Duodenal mucosa (tissue), 2 donors: ENCODE results near the gene CCDC77.

Experiments
- H3K27ac ChIP-seq: one replicate; pipeline ENCODE4 v1.7.0; 2013; ENCODE audit warnings: low read depth, low read length
- H3K27me3 ChIP-seq, 2 donors: one replicate each; pipeline ENCODE4 v1.7.0; 2013; ENCODE audit warnings: low read length in 2 of 2, control low read depth in 1 of 2; ENCODE audit not compliant: insufficient read depth in 2 of 2, control insufficient read depth in 1 of 2
- H3K36me3 ChIP-seq, 2 donors: one replicate each; pipeline ENCODE4 v1.7.0; 2013; ENCODE audit warnings: low read length in 2 of 2, control low read depth in 1 of 2; ENCODE audit not compliant: insufficient read depth in 2 of 2, control insufficient read depth in 1 of 2
- H3K4me1 ChIP-seq, 2 donors: one replicate each; pipeline ENCODE4 v1.7.0; 2013; ENCODE audit warnings: low read length in 2 of 2, control low read depth in 1 of 2; ENCODE audit not compliant: insufficient read depth in 2 of 2, control insufficient read depth in 1 of 2
- H3K4me3 ChIP-seq, 2 donors: one replicate each; pipeline ENCODE4 v1.7.0; 2013; ENCODE audit warnings: low read length in 2 of 2, low read depth in 1 of 2
- H3K9ac ChIP-seq, 2 donors: one replicate each; pipeline ENCODE4 v1.7.0; 2013; ENCODE audit warnings: low read length in 2 of 2, low read depth in 1 of 2
- H3K9me3 ChIP-seq, 2 donors: one replicate each; pipeline ENCODE4 v1.7.0; 2013; ENCODE audit warnings: low read length in 2 of 2, control low read depth in 1 of 2; ENCODE audit not compliant: control insufficient read depth in 1 of 2

Gene CCDC77

GRCh38 chr12:450438-450837 lies 49.0 kb downstream of the CCDC77 start:
- Histone ChIP-seq H3K36me3 (no peaks in the 10 kb centered on the region), H3K9ac (no peak overlapping the region), H3K4me1 (peaks cover 8 to 19% of the 10 kb centered on the region in 2 donors), H3K4me3 (no peak overlapping the region), H3K27ac (no peak overlapping the region), H3K9me3 (no peaks in the 10 kb centered on the region), H3K27me3 (no peaks in the 10 kb centered on the region)

DNA sequence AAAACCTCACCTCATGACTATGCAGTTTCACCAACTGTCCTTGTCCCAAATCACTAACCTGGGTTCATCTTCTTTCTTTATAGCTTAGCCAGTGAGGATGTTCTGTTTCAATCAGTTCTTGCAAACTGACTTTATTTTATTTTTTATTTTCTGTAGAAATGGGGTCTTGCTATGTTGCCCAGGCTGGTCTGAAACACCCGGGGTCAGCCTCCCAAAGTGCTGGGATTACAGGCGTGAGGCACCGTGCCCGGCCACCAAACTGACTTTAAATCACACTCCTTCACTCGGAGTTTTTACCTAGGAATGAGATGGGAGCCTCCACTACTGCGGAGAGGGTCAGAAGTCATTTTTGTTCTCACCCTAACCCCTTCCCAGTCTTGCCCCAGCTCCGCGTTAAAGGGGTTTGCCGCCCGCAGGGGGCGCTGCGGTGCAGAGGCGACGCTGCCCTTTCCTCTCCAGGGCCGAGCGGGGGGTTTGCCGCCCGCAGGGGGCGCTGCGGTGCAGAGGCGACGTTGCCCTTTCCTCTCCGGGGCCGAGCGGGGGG lies 51.3 kb downstream of the CCDC77 start:
- Histone ChIP-seq H3K36me3 (no peaks in the 10 kb centered on the region), H3K27me3 (peaks cover under 1 to 6% of the 10 kb centered on the region in 2 donors), H3K4me1 (peaks cover 8 to 19% of the 10 kb centered on the region in 2 donors), H3K9me3 (no peaks in the 10 kb centered on the region), H3K4me3 (no peak overlapping the region), H3K9ac (no peak overlapping the region), H3K27ac (no peak overlapping the region)

GRCh38 chr12:454833-455232 lies 53.4 kb downstream of the CCDC77 start:
- Histone ChIP-seq H3K27ac (no peak overlapping the region), H3K4me1 (peaks cover 14 to 17% of the 10 kb centered on the region in 2 donors), H3K27me3 (peaks cover 6 to 23% of the 10 kb centered on the region in 2 donors)

GRCh38 chr12:455821-456220 lies 54.4 kb downstream of the CCDC77 start:
- Histone ChIP-seq H3K9ac (no peak overlapping the region), H3K4me1 (peaks cover 11 to 16% of the 10 kb centered on the region in 2 donors), H3K36me3 (no peaks in the 10 kb centered on the region), H3K4me3 (no peak overlapping the region), H3K27me3 (peaks cover 6 to 24% of the 10 kb centered on the region in 2 donors), H3K9me3 (no peaks in the 10 kb centered on the region), H3K27ac (no peak overlapping the region)

More at GRCh38 chr12:454833-455232, 53.4 kb downstream of the CCDC77 start:
- Histone ChIP-seq H3K9me3 (no peaks in the 10 kb centered on the region), H3K36me3 (no peaks in the 10 kb centered on the region), H3K4me3 (no peak overlapping the region), H3K9ac (no peak overlapping the region)

DNA sequence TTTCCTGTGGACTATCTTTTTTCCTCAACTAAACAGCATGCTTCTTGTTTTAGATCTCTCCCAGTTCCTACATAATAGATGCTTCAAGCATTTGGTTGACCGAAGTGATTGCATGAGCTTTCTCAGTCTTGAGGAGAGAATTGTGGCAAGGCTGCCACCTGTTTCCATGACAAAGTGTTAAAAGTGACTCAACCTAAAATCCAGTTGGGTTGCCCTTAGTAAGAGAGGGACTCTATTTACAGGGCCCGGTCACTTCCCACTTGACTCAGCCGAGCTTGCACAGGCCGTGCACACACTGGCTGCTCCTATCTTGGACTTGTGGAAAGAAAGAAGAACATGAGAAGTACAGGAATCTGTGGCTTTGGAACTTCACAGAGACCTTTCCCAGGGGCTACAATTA lies 56.2 kb downstream of the CCDC77 start:
- peaks cover 9 to 32% of the 10 kb centered on the region in 2 donors for H3K27me3 ChIP-seq
- H3K9ac ChIP-seq = no peak overlapping the region
- peaks cover 6 to 19% of the 10 kb centered on the region in 2 donors for H3K4me1 ChIP-seq
- no peak overlapping the region for H3K27ac ChIP-seq
- H3K36me3 ChIP-seq = no peaks in the 10 kb centered on the region
- no peak overlapping the region for H3K4me3 ChIP-seq
- H3K9me3 ChIP-seq = no peaks in the 10 kb centered on the region

DNA sequence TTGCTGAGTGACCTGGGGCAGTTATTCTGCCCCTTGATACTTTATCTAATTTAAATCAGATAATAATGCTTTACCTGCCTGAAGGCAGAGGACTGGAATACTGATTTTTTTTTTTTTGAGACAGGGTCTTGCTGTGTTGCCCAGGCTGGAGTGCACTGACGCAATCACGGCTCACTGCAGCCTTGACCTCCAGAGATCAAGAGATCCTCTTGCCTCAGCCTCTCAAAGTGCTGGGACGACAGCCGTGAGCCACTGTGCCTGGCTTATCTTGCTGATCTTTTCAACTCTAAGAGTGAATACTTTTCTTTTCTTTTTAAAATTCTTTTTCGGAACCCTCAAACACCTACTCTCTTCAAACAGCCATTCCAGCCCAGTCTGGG lies 57.6 kb downstream of the CCDC77 start:
- peak overlapping the region in 1 of 2 donors; percentile 31 for H3K9ac ChIP-seq
- H3K27me3 ChIP-seq = peaks cover 9 to 37% of the 10 kb centered on the region in 2 donors
- H3K27ac ChIP-seq = no peak overlapping the region
- H3K4me3 ChIP-seq = peak overlapping the region; percentile 72 to 77
- no peaks in the 10 kb centered on the region for H3K36me3 ChIP-seq
- no peaks in the 10 kb centered on the region for H3K9me3 ChIP-seq
- H3K4me1 ChIP-seq = peaks cover 10 to 17% of the 10 kb centered on the region in 2 donors

- Histone ChIP-seq H3K9ac (peak within 1 kb of the TSS in 1 of 2 donors; percentile 31), H3K27ac (no peak within 1 kb of the TSS), H3K9me3 (no peaks in the 10 kb centered on the region), H3K27me3 (peaks cover 9 to 37% of the 10 kb centered on the region in 2 donors), H3K4me3 (peak within 1 kb of the TSS; percentile 72 to 77), H3K36me3 (no peaks in the 10 kb centered on the region), H3K4me1 (peaks cover 10 to 17% of the 10 kb centered on the region in 2 donors)
Measured at GRCh38 chr12:459430-460258, 58.2 kb downstream of the CCDC77 start, which contains the start of gene B4GALNT3. Gene B4GALNT3, plus strand, starts transcription at chr12:459939. Its CDS starts 438 bp downstream, at chr12:460377.

GRCh38 chr12:460261-461230 lies 59.1 kb downstream of the CCDC77 start:
- H3K27ac ChIP-seq = no peak overlapping the region

GRCh38 chr12:461425-461824 lies 60.0 kb downstream of the CCDC77 start:
- H3K36me3 ChIP-seq = no peaks in the 10 kb centered on the region
- H3K4me1 ChIP-seq = peaks cover 10 to 17% of the 10 kb centered on the region in 2 donors
- H3K9me3 ChIP-seq = no peaks in the 10 kb centered on the region
- peaks cover 9 to 40% of the 10 kb centered on the region in 2 donors for H3K27me3 ChIP-seq
- peak overlapping the region in 1 of 2 donors; percentile 15 for H3K4me3 ChIP-seq
- H3K9ac ChIP-seq = no peak overlapping the region
- H3K27ac ChIP-seq = no peak overlapping the region

More at GRCh38 chr12:460261-461230, 59.1 kb downstream of the CCDC77 start:
- no peak overlapping the region for H3K9ac ChIP-seq
- peak overlapping the region; percentile 15 to 48 for H3K4me3 ChIP-seq
- H3K27me3 ChIP-seq = peaks cover 9 to 40% of the 10 kb centered on the region in 2 donors
- H3K4me1 ChIP-seq = peaks cover 10 to 17% of the 10 kb centered on the region in 2 donors
- H3K36me3 ChIP-seq = no peaks in the 10 kb centered on the region
- H3K9me3 ChIP-seq = no peaks in the 10 kb centered on the region
